Pancreas (tissue), 10 donors: Measurements from ENCODE around the gene RESF1. TPM values are rescaled to one million over a fixed set of nuclear protein-coding genes. Genes with fewer than 3 reads are reported as not detected.

Experiments
- ATAC-seq, 4 donors: fragments of 200-7000 bp; cut with Tn5 transposase; one replicate each; pipeline versions ENCODE4 v1.8.0 to v1.9.1; 2020; ENCODE audit warnings: mild to moderate bottlenecking in 4 of 4, moderate library complexity in 4 of 4
- DNase-seq, 6 donors: peaks; one replicate each; pipeline ENCODE4 v3.0.0-alpha.2; 2020
- FAIRE-seq: peaks from 2 replicates; lab custom pipeline; 2012; peaks lifted over from hg19 to GRCh38; lab: Jason Lieb, UNC
- H3K27ac ChIP-seq, 4 donors: fragments of 200-600 bp; sonication (generic); 1 replicate in 3 of 4; 2 replicates in 1 of 4; pipeline versions ENCODE4 v1.5.0 to v1.8.0; 2020
- H3K27me3 ChIP-seq, 4 donors: fragments of 200-600 bp; one replicate each; pipeline ENCODE4 v1.8.0; 2021
- H3K36me3 ChIP-seq, 3 donors: fragments of 200-600 bp; sonication (generic) in 1 of 3; one replicate each; pipeline versions ENCODE4 v1.5.0 to v1.8.0; 2020 to 2021
- H3K4me1 ChIP-seq, 3 donors: fragments of 200-600 bp; one replicate each; pipeline ENCODE4 v1.8.0; 2021
- H3K4me3 ChIP-seq, 4 donors: fragments of 200-600 bp; sonication (generic) in 2 of 4; one replicate each; pipeline versions ENCODE4 v1.5.0 to v1.8.0; 2020 to 2021
- H3K9me3 ChIP-seq, 4 donors: fragments of 200-600 bp; one replicate each; pipeline ENCODE4 v1.8.0; 2021
- WGBS, 2 donors: extraction: QIAGEN DNeasy Blood & Tissue Kit; methylation state at CpG; one replicate each; pipeline ENCODE4 v1.1.7; 2013; 5-methylcytosine and 5-hydroxymethylcytosine counted together
- intact Hi-C, 3 donors: fragments of 100-400 bp; cut with DNase I; formaldehyde crosslinking; loops; one replicate each; pipeline versions ENCODE4 v1.11.1 to v1.14.2; 2022
- polyA plus RNA-seq, 2 donors: library from polyadenylated mRNA; stranded (reverse); fragments of 200-250 nt; gene quantifications; one replicate each; pipeline ENCODE4 v1.2.3, GENCODE V29; 2013
- total RNA-seq, 6 donors: library from RNA; stranded (reverse); fragmentation: NEBNext Ultra II Directional in 4 of 6; extraction: Animal tissue kit (Norgen Biotek cat#: 25700) in 4 of 6; gene quantifications; one replicate each; pipeline versions ENCODE4 v1.2.1 to v1.2.4, GENCODE V29; 2021 to 2023
- TF ChIP-seq, protein P1 (sequence below), 4 donors: fragments of 200-600 bp; sonication (generic) in 3 of 4; IDR thresholded peaks; one replicate each; pipeline versions ENCODE4 v1.5.0 to v1.8.0; 2021; ENCODE audit warnings: antibody characterized with exemption in 4 of 4
- donor health status: healthy with polysubstance abuse.
- donor health status: DM: no; HTN: no; CAD: no; lungs with moderate emphysema.
- donor health status: DM: no; HTN: no; CAD: no.
- donor health status: control.
- donor health status: control.
- donor health status: Bipolar disorder and iron deficiency.
- donor health status: DM: yes; HTN: yes; CAD: no.
- donor health status: DM: no; HTN: no; CAD: no.
- donor health status: DM: no; HTN: no; CAD: no.
- donor health status: DM: yes; HTN: yes; CAD: no.

The RESF1 gene
- total and polyA plus RNA-seq, 8 donors = 10.6 to 32.1 (median 19.8) TPM

DNA sequence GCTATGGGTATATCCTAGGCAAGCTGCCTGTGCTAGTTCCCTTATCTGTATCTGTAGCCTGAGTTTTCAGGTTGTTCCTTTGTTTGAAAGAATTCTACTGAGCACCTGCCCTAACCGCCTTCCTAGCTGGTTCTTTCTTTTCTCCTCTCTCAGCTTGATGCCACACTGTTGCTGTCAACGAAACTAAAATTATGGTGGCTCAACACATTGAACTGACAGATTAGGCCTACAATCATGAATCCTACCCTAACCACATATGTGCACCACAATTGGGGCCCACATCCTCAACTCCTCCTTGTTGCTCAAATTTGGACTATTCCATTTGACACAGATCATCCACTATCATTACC is 36.2 kb upstream of the RESF1 start:
- intact Hi-C loops = no loop called here
- Histone ChIP-seq H3K4me1 (no peaks in the 10 kb centered on the region), H3K36me3 (no peaks in the 10 kb centered on the region), H3K27me3 (no peaks in the 10 kb centered on the region), H3K9me3 (no peaks in the 10 kb centered on the region), H3K27ac (no peak overlapping the region), H3K4me3 (no peak overlapping the region)
- FAIRE-seq (no peak), ATAC-seq (no peak), DNase-seq (no peak)
- TF ChIP-seq, protein P1, sequence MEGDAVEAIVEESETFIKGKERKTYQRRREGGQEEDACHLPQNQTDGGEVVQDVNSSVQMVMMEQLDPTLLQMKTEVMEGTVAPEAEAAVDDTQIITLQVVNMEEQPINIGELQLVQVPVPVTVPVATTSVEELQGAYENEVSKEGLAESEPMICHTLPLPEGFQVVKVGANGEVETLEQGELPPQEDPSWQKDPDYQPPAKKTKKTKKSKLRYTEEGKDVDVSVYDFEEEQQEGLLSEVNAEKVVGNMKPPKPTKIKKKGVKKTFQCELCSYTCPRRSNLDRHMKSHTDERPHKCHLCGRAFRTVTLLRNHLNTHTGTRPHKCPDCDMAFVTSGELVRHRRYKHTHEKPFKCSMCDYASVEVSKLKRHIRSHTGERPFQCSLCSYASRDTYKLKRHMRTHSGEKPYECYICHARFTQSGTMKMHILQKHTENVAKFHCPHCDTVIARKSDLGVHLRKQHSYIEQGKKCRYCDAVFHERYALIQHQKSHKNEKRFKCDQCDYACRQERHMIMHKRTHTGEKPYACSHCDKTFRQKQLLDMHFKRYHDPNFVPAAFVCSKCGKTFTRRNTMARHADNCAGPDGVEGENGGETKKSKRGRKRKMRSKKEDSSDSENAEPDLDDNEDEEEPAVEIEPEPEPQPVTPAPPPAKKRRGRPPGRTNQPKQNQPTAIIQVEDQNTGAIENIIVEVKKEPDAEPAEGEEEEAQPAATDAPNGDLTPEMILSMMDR (IDR thresholded peaks at IDR 0.05) = no peak
- 76 to 81% methylated on average over 2 of the region's 2 CpGs for WGBS, 2 donors

DNA sequence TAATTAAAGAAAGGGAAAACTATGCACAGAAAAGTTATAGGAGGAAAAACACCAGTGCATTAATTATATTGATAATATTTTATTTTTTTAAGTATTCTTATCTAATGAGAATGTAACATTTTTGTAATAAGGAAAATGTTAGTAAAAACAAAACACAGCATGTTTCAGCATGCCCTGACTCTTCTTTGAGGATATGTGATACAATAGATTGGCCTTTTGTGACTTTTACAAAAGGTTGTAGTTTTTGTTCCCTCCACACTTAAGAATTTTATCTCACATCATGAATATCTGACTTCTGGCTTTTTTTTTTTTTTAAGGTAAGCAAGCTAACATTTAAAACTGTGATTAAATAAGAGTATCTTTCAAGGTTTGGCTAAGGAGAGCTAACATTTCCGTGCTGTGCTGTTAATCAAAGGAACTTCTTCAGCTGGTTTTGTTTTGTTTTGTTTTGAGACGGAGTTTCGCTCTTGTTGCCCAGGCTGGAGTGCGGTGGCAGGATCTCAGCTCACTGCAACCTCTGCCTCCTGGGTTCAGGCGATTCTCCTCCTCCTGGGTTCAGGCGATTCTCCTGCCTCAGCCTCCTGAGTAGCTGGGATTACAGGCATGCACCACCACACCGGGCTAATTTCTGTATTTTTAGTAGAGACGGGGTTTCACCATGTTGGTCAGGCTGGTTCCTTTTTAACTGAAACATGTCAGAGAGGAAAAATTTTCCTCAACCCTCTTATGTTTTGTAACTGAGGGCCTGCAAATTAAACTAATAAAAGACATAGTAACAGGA is 30.8 kb upstream of the RESF1 start:
- ATAC-seq (no peak), DNase-seq (no peak), FAIRE-seq (no peak)
- H3K9me3 ChIP-seq = no peaks in the 10 kb centered on the region
- WGBS, 2 donors = 83 to 84% methylated on average over 8 of the region's 8 CpGs
- intact Hi-C loops = no loop called here
- TF ChIP-seq, protein P1 (IDR thresholded peaks at IDR 0.05) = no peak
- H3K4me3 ChIP-seq = no peak overlapping the region
- H3K4me1 ChIP-seq = no peaks in the 10 kb centered on the region
- H3K36me3 ChIP-seq = no peaks in the 10 kb centered on the region
- H3K27me3 ChIP-seq = no peaks in the 10 kb centered on the region
- H3K27ac ChIP-seq = no peak overlapping the region

DNA sequence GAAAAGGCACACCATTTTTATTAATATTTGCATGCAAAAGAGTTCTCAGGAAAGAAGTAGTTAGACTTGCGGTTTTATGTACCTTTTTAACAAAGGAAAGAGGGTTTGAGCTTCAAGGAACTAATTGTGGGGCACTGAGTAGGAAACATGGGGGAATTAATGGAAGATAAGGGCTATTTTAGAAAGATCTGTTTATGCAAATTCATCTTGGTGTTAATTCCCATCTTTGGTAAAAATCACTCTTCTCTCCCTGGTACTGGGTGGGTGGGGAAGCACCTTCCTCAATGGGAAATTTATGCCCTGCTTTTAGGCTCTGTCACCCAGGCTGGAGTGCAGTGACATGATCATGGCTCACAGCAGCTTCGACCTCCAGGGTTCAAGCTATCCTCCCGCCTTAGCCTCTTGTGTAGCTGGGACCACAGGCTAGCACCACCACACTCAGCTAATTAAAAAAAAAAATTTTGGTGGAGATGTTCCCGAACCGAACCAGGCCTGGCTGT is 30.1 kb upstream of the RESF1 start:
- no peak overlapping the region for H3K27ac ChIP-seq
- DNase-seq (no peak), ATAC-seq (no peak), FAIRE-seq (no peak)
- H3K4me3 ChIP-seq = no peak overlapping the region
- H3K36me3 ChIP-seq = no peaks in the 10 kb centered on the region
- no peaks in the 10 kb centered on the region for H3K4me1 ChIP-seq
- TF ChIP-seq, protein P1 (IDR thresholded peaks at IDR 0.05) = no peak
- no peaks in the 10 kb centered on the region for H3K9me3 ChIP-seq
- intact Hi-C loops = no loop called here
- no peaks in the 10 kb centered on the region for H3K27me3 ChIP-seq
- 85 to 86% methylated on average over 5 of the region's 5 CpGs for WGBS, 2 donors

DNA sequence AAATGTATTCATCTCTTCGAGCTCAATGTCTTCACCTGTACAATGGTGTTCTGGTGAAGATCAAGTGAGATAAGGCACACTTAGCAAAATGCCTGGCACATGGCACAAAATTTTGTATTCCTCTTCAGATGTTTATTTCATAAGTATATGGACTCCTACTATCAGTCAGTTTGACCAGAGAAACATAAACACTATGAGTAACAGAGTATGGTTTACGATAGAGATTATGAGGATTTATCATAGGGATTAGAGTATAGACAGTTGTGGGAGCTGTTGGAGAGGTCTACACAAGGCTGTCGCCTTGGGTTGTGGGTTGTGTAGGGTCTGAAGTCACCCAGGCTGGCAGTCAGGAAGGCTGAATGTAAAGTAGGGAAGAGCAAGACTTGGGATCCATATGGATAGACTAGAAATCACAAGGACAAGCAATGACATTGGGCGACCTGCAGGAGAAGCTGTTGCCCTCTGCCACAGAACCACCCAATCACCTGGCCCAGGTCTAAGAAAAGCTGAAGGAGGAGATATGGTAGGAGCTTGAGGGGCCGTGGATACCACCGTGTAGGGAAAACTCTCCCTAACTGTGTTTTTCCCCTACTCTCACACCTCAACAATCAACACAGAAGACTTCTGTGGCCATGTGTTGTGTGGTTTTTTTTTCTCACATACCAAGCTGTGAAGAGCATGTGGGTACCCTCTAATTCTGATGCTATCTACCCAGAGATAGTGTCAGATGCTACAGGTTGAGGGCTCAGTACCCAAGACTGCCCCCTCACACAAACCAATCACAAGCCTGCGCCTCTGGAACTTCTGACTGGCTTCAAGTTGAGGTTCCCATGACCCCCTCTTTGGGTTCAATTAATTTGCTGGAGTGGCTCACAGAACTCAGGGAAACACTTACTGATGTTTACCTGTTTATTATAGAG is 27.2 kb upstream of the RESF1 start:
- Histone ChIP-seq H3K27me3 (no peaks in the 10 kb centered on the region), H3K9me3 (no peaks in the 10 kb centered on the region), H3K27ac (no peak overlapping the region), H3K4me3 (no peak overlapping the region), H3K4me1 (no peaks in the 10 kb centered on the region), H3K36me3 (no peaks in the 10 kb centered on the region)
- DNase-seq (no peak), ATAC-seq (no peak), FAIRE-seq (no peak)
- intact Hi-C loops = no loop called here
- TF ChIP-seq, protein P1 (IDR thresholded peaks at IDR 0.05) = no peak
- 63 to 84% methylated on average over 7 of the region's 7 CpGs for WGBS, 2 donors
